CD4-positive, alpha-beta T cell treated with Interleukin-17A for 4 hours (primary cell): ENCODE data around the gene RRP8.

Experiments
- DNase-seq: peaks from one replicate; pipeline ENCODE4 v3.0.0-alpha.2; 2020; ENCODE audit warnings: mixed read lengths

RRP8 gene

GRCh38 chr11:6603287-6604080 lies at the start of gene RRP8, which contains the start of gene ILK:
Gene RRP8 (minus strand): TSS chr11:6603616. CDS start chr11:6603502, 114 bp downstream.
Gene ILK (plus strand): TSS chr11:6603774. CDS start chr11:6604272, 498 bp downstream.
- DNase-seq = peak; percentile 89

GRCh38 chr11:6653097-6653496 lies 49.7 kb upstream of the RRP8 start:
- no peak for DNase-seq

GRCh38 chr11:6652182-6652581 lies 48.8 kb upstream of the RRP8 start:
- no peak for DNase-seq

GRCh38 chr11:6650980-6651379 lies 47.6 kb upstream of the RRP8 start:
- DNase-seq = peak; percentile 52

GRCh38 chr11:6650104-6650503 lies 46.7 kb upstream of the RRP8 start:
- DNase-seq = no peak

- DNase-seq = no peak
These were observed 45.1 kb upstream of the RRP8 start for GRCh38 chr11:6648501-6648900.

- no peak for DNase-seq
These were observed 44.4 kb upstream of the RRP8 start for GRCh38 chr11:6647836-6648235.

- DNase-seq = peak; percentile 62
These were observed 43.7 kb upstream of the RRP8 start for GRCh38 chr11:6646918-6647679.

DNA sequence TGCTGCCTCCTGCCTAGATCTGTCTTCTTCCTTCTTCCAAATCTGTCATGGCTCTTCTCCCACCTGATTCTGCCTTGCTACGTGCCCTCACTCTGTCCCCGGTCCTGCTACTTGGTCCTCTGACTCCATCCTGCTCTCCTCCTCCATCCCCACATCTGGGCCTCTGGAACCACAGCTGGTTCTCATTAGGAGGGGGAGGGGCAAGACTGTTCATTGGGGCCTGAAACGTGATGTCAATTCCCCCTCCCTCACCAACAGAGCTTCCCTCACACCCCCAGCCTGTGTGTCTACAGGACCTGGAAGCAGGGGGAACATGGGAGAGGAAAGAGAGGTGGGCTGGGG lies 43.1 kb upstream of the RRP8 start:
- no peak for DNase-seq

- DNase-seq = no peak
These were observed 42.7 kb upstream of the RRP8 start for GRCh38 chr11:6646071-6646470.

DNA sequence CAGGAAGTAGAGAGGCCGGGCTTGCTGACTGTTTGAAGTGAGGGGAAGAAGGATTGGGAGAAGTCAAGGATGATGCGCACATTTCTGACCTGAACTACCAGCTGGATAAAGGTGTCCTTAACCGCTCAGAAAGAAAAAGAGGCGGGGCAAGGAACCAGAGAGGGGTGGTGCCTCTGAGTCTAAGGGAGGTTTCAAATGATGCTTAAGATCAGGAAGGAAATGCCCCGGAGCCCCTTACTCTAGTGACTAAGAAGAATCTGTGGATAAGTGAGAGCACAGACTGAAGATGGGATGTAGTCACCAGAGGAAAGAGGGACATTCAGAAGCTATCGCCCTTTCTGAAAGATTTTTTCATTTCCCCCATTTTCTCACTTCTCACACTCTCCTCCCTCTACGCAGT lies 39.5 kb upstream of the RRP8 start:
- DNase-seq = no peak

DNA sequence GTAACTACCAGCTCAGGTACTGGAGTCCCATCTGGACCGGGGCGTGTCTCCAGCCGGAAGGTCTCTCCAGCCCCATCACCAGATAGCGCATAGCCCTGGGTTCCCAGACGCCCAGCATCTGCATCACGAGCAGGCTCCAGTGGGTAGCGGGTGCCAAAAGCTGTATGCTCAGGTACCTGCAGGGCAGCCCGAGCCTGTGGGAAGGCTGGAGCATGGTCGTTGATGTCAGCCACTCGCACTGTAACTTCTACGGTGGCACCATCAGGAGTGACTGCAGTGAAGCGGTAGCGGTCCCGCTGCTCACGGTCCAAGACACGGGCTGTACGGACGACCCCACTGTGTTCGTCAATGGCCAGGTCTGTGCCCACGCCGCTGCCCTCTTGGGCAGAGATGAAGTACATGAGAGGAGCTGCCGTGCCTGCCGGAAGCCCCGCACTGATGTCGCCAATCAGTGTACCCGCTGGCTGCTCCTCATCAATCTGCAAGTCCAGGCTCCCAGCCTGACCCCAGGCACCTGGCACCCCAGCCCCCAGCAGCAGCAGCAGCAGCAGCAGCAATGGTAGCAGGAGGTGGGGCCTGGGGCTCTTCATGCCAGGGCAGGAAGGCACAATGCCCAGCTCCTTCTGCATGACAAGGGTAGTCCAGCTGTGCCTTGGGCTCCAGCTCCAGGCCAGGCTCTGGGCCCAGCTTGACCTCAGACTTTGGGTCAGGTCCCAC lies 37.7 kb upstream of the RRP8 start:
- DNase-seq = no peak

- no peak for DNase-seq
These were observed 36.9 kb upstream of the RRP8 start for GRCh38 chr11:6640036-6640984.

GRCh38 chr11:6638429-6638828 lies 35.0 kb upstream of the RRP8 start:
- no peak for DNase-seq

DNA sequence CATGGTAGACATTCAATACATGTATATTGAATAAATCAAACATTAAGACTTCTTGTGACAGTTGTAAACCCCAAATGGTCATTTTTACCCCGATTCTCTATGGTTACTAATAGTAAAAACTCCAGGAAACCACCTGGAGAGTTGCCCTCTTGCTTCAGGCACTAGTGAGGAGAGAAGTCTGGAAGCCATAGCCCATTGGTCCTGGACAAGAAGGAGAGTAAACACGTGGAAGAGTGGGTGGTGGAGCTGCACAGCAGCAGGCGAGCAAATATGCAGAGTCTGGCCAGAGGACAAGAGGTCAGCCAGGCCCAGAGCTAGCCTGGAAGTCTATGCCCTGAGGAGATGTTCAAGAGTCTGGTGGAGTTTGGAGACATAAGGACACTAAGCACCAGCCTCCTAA lies 34.5 kb upstream of the RRP8 start:
- DNase-seq = no peak

- no peak for DNase-seq
These were observed 33.1 kb upstream of the RRP8 start for GRCh38 chr11:6636480-6636879.

DNA sequence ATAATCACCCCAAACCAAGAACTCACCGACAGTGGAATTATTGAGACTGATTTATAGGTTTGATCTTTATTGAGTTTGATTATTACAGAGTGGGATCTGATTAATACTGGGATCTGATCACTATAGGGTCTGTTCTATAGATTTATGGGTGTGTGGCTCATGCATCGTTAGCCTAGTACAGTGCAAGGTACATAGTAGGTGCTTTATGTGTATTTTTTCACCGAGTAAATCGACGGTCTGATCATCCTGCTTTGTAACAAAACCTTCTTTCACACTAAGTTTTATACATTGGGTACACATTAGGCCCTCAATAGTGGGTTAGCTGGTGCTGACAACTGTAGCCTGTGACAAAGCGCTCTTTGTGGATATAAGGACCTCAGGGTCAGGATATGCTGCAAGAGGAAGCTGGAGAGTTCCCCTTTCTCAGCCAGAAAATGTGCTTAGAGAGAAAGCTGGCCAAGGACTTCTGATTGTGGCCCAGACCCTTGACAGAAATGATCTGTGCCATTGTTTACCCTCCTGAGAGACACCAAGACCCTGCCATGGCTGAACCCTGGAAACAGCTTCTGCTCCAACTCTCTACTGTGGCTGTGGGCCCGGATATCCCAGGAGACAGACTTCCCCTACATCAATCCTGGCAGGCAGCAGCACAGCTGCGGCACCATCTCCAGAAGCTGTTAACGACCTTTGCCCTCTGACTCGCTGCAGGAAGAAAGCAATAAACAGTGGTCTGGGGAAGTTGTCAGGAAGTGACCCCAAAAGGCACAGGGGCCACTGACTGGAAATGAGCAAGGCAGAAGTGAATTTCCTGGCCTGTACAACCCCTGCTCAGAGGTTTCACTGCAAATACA lies 31.9 kb upstream of the RRP8 start:
- DNase-seq = no peak

- no peak for DNase-seq
These were observed 31.1 kb upstream of the RRP8 start for GRCh38 chr11:6634534-6634933.

- no peak for DNase-seq
These were observed 30.3 kb upstream of the RRP8 start for GRCh38 chr11:6633422-6634408.
